ENCODE measurements around the gene KLK12. TPM values are rescaled to one million over a fixed set of nuclear protein-coding genes. Genes with fewer than 3 reads are reported as not detected.

Gene KLK12
- total RNA-seq, 1 donor from 2014 or later: 1.6 TPM

- no peak overlapping the region for H3K4me3 Mint-ChIP-seq
- no peak for DNase-seq (ENCODE audit: extremely low spot score, unreplicated experiment)
- peaks cover 35% of the 10 kb centered on the region for H3K27me3 Mint-ChIP-seq
Observed at GRCh38 chr19:50982186-50982585, 52.6 kb downstream of the KLK12 start.

GRCh38 chr19:50981587-50982146, 53.1 kb downstream of the KLK12 start:
- no peak for DNase-seq (ENCODE audit: extremely low spot score, unreplicated experiment)
- Mint-ChIP-seq H3K36me3 (no peaks in the 10 kb centered on the region), H3K27ac (no peak overlapping the region), H3K4me3 (no peak overlapping the region), H3K4me1 (ENCODE audit: unreplicated experiment) (no peaks in the 10 kb centered on the region), H3K9me3 (no peaks in the 10 kb centered on the region), H3K27me3 (peaks cover 36% of the 10 kb centered on the region)
- no peak for TF ChIP-seq CTCF (conservative IDR thresholded peaks at IDR 0.05)

More at GRCh38 chr19:50982186-50982585, 52.6 kb downstream of the KLK12 start:
- H3K9me3 Mint-ChIP-seq: no peaks in the 10 kb centered on the region
- TF ChIP-seq CTCF (conservative IDR thresholded peaks at IDR 0.05): no peak
- no peaks in the 10 kb centered on the region for H3K4me1 Mint-ChIP-seq (ENCODE audit: unreplicated experiment)
- H3K36me3 Mint-ChIP-seq: no peaks in the 10 kb centered on the region
- H3K27ac Mint-ChIP-seq: no peak overlapping the region

GRCh38 chr19:50980208-50980607, 54.6 kb downstream of the KLK12 start:
- Mint-ChIP-seq H3K4me1 (ENCODE audit: unreplicated experiment) (peaks cover 6% of the 10 kb centered on the region), H3K27me3 (peaks cover 35% of the 10 kb centered on the region), H3K27ac (no peak overlapping the region), H3K4me3 (no peak overlapping the region), H3K36me3 (no peaks in the 10 kb centered on the region), H3K9me3 (no peaks in the 10 kb centered on the region)
- TF ChIP-seq CTCF (conservative IDR thresholded peaks at IDR 0.05): no peak
- DNase-seq (ENCODE audit: extremely low spot score, unreplicated experiment): no peak

- no peak overlapping the region for H3K27ac Mint-ChIP-seq
Observed at GRCh38 chr19:50979758-50980157, 55.0 kb downstream of the KLK12 start.

More at GRCh38 chr19:50979758-50980157, 55.0 kb downstream of the KLK12 start:
- H3K9me3 Mint-ChIP-seq: no peaks in the 10 kb centered on the region
- TF ChIP-seq CTCF (conservative IDR thresholded peaks at IDR 0.05): no peak
- peaks cover 6% of the 10 kb centered on the region for H3K4me1 Mint-ChIP-seq (ENCODE audit: unreplicated experiment)
- H3K36me3 Mint-ChIP-seq: no peaks in the 10 kb centered on the region
- DNase-seq (ENCODE audit: extremely low spot score, unreplicated experiment): no peak
- H3K4me3 Mint-ChIP-seq: no peak overlapping the region
- H3K27me3 Mint-ChIP-seq: peaks cover 31% of the 10 kb centered on the region

Other genes with a start within 250 kb of the KLK12 start
- not detected in 2 replicates for gene ACP4, start 244.6 kb downstream of the KLK12 start, total RNA-seq (ENCODE audit: low replicate concordance)
- 1.5 and 2.9 TPM in 2 replicates for gene KLK1, start 211.2 kb downstream of the KLK12 start, total RNA-seq (ENCODE audit: low replicate concordance)
- gene KLK15, start 201.4 kb downstream of the KLK12 start, total RNA-seq (ENCODE audit: low replicate concordance): 0.26 TPM in 1 of 2 replicates, not detected in the other
- gene KLK3, start 180.1 kb downstream of the KLK12 start, total RNA-seq (ENCODE audit: low replicate concordance): not detected in 2 replicates
- 0.43 TPM in 1 of 2 replicates, not detected in the other for gene KLK2, start 161.6 kb downstream of the KLK12 start, total RNA-seq (ENCODE audit: low replicate concordance)
- gene KLK4, start 123.6 kb downstream of the KLK12 start, total RNA-seq (ENCODE audit: low replicate concordance): 0.46 TPM in 1 of 2 replicates, not detected in the other
- not detected in 2 replicates for gene KLK5, start 82.0 kb downstream of the KLK12 start, total RNA-seq (ENCODE audit: low replicate concordance)
- gene KLK6, start 65.4 kb downstream of the KLK12 start, total RNA-seq (ENCODE audit: low replicate concordance): 5.0 and 5.5 TPM in 2 replicates
- 0.36 TPM in 1 of 2 replicates, not detected in the other for gene KLK7, start 51.1 kb downstream of the KLK12 start, total RNA-seq (ENCODE audit: low replicate concordance)
- 2.6 and 12.0 TPM in 2 replicates for gene KLK8, start 33.4 kb downstream of the KLK12 start, total RNA-seq (ENCODE audit: low replicate concordance)
- 1.8 and 2.2 TPM in 2 replicates for gene KLK10, start 15.3 kb downstream of the KLK12 start, total RNA-seq (ENCODE audit: low replicate concordance)
- 1.3 and 1.4 TPM in 2 replicates for gene KLK11, start 8.4 kb downstream of the KLK12 start, total RNA-seq (ENCODE audit: low replicate concordance)
- 1.5 and 4.7 TPM in 2 replicates for gene KLK13, start 30.1 kb upstream of the KLK12 start, total RNA-seq (ENCODE audit: low replicate concordance)
- 0.29 and 0.43 TPM in 2 replicates for gene KLK14, start 47.9 kb upstream of the KLK12 start, total RNA-seq (ENCODE audit: low replicate concordance)
- gene CTU1, start 73.4 kb upstream of the KLK12 start, total RNA-seq (ENCODE audit: low replicate concordance): 8.4 and 9.3 TPM in 2 replicates
- not detected in 2 replicates for gene SIGLEC9, start 89.9 kb upstream of the KLK12 start, total RNA-seq (ENCODE audit: low replicate concordance)
- gene SIGLEC7, start 107.3 kb upstream of the KLK12 start, total RNA-seq (ENCODE audit: low replicate concordance): not detected in 2 replicates
- not detected in 2 replicates for gene CD33, start 190.1 kb upstream of the KLK12 start, total RNA-seq (ENCODE audit: low replicate concordance)
- gene SIGLECL1, start 216.1 kb upstream of the KLK12 start, total RNA-seq (ENCODE audit: low replicate concordance): not detected in 2 replicates